Measurements from ENCODE around the gene TGFBR3L. TPM values are rescaled to one million over a fixed set of nuclear protein-coding genes. Genes with fewer than 3 reads are reported as not detected.
A peak's percentile ranks its signal among the peaks of the same experiment; 100 is the strongest.

Gene TGFBR3L
- total RNA-seq, 1 experiment from 2014 or later = 1.9 TPM

DNA sequence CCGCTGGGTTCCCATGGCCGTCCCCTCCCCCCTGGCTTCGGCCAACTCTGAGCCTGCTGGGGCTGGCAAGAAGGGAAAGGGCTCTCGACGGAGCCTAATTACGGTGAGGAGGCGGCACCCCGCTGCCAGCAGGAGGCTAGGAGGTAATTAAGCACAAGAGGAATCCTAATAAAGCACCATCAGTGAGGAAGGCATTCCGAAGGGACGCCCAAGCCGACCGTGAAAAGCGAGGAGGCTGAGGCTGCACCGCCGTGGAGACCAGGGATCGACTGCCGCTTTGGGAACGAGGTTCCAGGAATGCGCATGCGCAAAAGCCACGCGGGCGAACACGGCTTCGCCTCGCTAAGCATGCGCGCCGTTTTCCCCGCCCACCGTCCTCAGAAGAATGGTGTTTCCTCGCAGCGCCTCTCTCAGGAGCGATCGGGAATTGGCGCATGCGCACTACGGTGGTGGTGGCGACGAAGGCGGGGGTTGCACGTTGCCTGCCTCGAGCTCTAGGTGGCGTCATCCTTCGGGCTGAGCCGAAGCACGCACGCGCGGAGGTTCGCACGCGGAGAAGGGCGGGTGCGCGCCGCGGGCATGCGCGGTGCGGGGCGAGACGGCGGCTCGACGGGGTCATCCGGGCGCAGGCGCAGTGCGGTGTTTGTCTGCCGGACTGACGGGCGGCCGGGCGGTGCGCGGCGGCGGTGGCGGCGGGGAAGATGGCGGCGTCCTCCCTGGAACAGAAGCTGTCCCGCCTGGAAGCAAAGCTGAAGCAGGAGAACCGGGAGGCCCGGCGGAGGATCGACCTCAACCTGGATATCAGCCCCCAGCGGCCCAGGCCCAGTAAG is 11.2 kb upstream of the TGFBR3L start, which contains the start of gene MAP2K7:
MAP2K7 (plus strand) TSS at position 634 of the 830 bp plus-strand sequence; CDS start at position 702, 68 bp downstream.
- peak; percentile 98 for DNase-seq (ENCODE audit: low read depth)

DNA sequence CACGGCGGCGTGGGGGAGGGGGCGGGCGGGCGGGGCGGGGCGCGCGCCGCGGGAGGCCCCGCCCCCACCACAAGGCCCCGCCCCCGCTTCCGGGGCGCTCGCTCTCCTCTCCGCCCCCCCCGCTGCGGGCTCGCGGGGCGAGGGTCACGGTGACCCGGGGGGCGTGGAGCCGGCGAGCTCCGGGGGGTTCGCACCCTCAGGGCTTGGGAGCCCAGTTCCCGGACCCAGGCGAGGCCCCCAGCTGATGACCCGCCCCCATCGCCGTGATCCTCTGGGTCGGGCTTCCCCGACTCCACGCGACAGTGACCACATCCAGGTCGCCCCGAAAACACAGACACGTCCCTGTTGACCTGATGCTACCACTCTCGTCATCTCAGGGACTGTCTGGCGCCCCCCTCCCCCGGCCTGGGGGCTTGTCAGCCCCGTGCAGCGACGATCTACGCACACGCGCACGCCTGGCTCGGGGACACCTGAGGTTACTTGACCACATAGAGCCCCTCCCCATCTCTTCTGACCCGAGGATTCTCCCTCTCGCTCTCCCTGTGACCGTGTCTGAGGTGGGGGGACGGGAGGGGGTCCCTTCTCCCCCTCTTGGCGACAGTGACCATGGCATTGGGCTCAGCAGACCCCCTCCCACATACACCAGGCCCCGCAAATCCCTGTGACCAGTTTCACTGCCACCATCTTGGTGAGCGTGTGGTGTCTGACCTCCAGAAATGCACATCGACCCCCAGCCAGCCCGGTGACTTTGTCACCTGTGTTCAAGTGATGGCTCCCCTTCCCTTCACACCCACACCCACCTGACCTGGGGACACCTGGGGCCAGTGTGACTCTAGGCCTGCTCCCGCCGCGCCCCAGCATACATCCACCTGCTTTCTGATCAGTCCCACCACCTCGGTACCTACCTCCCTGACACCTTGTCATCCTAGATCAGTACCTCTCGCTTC is 10.3 kb upstream of the TGFBR3L start:
- DNase-seq (ENCODE audit: low read depth) = no peak

DNA sequence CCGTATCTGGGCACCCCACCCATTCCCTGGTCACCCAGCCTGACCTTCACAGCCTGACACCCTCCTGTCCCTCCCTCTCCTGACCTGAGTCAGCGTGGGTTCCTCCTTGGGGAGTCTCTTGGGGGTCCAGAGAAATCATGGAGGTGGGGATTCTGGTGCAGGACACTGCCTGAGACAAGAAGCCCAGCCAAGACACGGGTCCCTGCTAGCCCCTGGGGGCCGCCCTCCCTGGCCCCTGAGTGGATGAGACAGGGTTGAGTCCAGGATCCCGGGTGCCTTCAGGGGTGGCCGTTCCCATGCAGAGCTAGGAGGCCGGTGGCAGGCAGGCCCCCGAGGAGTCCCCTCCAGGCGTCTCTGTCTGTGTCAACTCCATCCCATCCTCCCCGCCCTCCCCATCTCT is 9.4 kb upstream of the TGFBR3L start:
- no peak for DNase-seq (ENCODE audit: low read depth)

DNA sequence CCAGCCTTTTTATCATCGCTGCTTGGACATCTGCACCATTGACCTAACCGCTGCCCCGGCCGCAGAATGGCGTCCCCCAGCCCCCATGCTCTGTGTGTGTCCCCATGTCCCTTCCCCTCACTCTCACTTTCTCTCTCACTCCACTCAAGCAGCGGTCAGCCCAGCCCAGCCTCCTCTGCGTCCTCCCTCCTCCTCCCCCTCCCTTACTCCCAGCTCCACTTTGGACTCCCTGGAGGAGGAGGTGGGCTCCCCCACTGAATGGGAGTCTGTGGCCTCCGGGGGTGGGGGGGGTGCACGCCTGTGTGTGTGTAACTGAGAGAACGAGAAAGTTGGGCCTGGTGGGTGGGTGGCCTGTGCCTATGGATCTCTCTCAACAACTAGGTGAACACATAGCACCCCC is 8.8 kb upstream of the TGFBR3L start:
- DNase-seq (ENCODE audit: low read depth) = no peak

DNA sequence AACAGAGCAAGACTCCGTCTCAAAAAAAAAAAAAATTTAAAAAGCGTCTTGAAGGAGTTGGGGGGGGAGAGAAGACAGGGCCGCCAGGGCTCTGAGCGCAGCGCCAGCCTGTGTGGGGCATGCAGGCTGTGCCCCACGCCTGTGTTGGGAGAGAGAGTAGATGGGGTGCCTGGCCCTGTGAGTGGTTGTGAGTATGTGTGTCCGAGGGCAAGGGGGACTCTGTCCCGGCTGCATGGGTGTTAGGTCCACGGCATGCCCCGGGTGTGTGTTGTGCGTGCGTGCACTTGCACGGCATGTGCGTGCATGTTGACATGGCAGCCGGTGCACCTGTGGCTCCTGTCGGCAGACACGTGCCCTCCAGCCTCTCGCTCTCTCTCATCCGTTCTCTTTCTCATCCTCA is 7.5 kb upstream of the TGFBR3L start:
- DNase-seq (ENCODE audit: low read depth) = no peak

DNA sequence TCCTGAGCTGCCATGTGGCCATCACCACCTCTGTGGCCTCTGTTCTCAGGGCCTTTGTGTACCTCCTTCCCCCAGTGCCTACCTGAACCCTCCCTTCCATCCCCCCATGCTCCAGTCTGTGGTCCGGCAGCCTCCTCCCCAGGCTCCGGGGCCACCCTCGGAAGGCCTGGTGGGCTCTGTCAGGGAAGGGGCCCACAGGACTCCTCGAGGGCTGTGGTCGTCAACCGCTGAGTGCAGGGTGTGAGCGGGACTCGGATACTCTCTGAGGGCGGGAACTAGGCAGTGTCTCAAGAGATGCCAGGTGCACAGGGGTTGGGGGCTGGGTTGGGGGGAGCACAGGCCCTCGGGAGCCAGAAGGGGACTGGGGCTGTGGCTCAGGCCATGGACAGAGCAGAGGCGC is 7.1 kb upstream of the TGFBR3L start:
- no peak for DNase-seq (ENCODE audit: low read depth)

DNA sequence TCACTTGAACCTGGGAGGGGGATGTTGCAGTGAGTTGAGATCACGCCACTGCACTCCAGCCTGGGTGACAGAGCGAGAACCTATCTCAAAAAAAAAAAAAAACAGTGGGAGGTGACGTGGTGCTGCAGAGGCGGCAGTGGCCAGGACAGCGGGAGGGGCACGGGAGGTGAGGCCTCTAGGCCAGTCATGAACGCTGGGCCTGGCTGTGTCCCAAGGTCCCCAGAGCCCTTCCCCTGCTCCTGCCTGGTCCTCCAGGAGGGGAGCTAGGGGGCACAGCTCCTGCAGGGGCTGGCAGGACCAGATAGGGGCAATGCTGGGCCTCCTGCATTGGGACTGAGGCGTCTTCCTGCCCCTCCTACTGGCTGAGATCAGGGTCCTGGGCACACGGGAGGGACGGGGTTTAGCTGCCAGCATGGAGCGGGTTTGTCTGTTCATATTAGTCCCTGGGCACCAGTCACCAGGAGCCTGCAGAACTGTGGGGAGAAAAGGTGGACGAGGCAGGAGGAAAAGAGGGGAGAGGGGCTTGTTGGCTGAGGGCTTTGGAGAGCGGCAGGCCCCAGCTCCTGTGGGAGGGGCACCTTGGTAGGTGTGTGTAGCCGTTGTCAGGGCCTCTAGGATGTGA is 6.4 kb upstream of the TGFBR3L start:
- no peak for DNase-seq (ENCODE audit: low read depth)

DNA sequence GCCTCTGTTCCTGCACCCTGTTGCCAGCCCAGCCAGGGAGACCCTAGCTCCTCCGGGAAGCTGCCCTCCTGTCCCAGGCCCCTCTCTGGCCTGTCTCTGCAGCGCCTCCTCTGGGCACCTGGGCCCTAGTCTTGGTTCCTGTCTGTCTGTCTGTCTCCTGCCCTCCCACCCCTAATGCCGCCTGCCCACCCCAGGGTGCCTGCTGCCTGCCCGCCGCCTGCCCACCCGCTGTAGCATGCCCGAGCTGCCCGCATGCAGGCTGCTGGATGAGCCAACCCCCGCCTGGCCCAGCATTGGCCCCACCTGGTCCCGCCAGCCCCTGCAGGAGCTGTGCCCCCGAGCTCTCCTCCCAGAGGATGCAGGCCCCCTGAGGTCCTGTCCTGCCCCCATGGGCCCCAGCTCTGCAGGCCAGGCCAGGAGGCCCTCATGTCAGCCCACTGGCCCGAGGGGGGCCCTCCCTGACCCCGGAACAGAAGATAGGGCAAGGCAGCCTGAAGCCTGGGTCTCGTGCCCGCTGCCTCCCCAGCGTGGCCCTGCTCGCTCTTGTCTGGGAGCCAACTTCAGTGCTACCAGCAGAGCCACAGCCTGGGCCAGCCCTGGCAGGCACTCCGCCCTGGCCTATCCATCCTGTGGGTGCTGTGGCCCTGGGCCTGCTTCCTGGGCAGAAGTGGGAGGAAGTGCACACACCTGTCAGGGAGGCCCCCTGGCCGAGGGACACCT is 5.7 kb upstream of the TGFBR3L start:
- no peak for DNase-seq (ENCODE audit: low read depth)

DNA sequence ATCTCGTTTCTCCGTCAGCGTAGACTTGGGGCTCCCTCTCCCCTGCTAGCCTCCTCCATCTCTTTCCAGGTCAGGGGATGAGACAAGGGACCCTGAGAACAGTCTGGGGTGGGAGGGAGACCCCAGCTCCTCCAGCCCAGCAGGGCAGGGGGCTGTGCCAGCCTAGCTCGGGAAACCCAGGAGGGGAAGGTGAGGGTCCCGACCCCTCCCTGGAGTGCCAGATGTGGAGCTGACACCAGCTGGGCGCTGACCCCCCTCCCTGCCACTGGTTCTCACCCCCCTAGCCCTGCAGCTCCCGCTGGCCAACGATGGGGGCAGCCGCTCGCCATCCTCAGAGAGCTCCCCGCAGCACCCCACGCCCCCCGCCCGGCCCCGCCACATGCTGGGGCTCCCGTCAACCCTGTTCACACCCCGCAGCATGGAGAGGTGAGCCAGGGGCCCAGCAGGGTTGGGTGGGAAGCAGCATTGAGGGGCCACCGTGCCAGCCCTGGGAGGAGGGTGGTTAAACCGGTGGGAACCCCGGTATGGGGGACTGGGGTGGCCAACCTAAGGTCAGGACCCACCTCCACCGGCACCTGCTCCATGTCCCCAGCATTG is 5.1 kb upstream of the TGFBR3L start:
- no peak for DNase-seq (ENCODE audit: low read depth)

DNA sequence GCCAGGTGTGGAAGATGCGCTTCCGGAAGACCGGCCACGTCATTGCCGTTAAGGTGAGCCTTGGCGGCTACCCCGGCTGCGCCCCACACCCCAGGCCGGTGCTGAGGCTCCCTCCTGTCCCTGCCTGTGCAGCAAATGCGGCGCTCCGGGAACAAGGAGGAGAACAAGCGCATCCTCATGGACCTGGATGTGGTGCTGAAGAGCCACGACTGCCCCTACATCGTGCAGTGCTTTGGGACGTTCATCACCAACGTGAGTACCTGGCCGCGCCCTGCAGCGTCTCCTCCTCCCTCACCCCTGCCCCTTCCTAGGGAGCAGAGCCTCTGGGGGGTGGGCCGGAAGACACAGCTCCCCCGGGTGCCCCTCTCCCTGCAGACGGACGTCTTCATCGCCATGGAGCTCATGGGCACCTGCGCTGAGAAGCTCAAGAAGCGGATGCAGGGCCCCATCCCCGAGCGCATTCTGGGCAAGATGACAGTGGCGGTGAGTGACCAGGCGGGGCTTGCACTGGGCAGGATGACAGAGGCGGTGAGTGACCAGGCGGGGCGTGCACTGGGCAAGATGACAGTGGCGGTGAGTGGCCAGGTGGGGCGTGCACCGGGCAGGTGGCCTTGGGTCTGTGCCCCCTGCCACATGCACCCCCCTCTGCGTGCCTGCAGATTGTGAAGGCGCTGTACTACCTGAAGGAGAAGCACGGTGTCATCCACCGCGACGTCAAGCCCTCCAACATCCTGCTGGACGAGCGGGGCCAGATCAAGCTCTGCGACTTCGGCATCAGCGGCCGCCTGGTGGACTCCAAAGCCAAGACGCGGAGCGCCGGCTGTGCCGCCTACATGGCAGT is 4.1 kb upstream of the TGFBR3L start:
- DNase-seq (ENCODE audit: low read depth) = no peak

DNA sequence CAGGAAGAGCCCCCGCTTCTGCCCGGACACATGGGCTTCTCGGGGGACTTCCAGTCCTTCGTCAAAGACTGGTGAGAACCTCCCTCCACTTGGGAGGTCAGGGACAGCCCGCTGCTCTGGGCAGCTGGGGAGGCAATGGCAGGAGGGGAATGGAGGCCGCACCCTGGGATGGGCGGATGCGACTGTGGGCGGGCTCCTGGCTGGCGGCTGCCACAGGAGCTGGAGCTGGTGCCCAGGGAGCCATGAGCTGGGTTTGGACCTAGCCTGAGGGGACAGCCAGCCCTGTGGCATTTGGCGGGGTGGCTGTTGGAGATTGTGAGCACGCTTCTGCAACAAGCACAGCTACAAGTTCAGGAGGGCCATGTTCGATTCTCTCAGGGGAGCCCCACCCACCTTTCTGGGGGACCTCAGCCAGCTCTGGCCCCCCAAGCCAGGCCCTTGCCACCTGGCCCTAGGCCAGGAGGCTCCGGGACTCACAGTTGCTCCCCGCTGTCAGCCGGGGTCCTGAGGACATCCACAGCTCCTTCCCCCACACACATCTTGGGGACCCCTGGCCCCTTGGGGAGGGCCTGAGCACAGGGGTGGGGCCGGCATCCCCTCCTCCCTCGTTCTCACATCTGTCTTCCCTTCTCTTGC is 3.0 kb upstream of the TGFBR3L start:
- no peak for DNase-seq (ENCODE audit: low read depth)

DNA sequence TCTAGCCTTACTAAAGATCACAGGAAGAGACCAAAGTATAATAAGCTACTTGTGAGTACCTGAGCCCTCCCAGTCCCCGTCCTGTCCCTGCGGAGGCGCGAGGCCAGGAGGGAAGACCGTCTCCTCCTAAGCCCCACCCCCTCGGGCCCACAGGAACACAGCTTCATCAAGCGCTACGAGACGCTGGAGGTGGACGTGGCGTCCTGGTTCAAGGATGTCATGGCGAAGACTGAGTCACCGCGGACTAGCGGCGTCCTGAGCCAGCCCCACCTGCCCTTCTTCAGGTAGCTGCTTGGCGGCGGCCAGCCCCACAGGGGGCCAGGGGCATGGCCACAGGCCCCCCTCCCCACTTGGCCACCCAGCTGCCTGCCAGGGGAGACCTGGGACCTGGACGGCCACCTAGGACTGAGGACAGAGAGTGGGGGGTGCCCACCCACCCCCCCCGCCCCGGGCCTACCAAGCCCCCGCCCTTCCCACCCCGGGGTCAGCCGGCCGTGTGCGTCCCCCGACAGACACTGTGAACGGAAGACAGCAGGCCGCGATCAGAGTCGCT is 2.4 kb upstream of the TGFBR3L start:
- no peak for DNase-seq (ENCODE audit: low read depth)

DNA sequence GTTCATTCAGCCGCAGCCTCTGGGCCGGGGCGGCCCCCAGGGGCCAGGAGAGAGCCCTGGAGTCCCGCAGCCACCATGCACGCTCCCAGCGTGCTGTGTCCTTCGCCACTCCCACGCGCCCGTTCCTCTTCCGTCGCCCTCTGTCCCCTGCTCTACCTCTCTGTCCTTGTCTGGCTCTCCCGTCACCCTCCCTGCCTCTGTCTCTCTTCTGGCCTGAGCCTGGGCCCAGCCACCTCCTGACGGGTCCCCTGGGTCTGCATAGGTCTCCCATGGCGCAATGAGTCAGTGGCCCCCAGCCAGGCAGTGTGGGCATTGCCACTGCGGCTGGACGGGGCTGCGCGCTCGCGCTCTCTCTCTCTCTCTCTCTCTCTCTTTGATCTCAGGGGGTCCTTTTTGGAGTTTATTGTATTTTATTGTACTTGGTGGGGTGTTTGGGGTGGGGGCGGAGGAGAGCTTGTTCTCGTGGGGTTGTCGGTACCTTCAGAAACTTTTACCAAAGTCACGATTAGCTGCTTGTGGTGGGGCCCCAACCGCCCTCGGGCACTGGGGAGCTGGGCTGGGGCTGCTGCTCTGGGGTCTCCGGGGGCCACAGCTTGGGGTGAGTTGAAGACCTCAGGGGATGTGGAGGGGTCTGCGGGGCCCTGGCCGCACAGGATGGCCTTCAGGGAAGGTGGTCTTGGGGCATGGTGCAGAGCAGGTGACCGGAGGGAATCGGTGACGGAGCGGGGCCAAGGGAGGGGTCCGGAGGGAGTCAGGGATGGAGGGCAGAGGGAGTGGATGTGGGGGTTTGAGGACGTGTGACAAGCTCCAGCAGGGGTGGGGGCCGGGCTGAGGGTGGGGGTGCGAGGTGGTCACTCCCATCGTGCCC is 1.7 kb upstream of the TGFBR3L start:
- no peak for DNase-seq (ENCODE audit: low read depth)

DNA sequence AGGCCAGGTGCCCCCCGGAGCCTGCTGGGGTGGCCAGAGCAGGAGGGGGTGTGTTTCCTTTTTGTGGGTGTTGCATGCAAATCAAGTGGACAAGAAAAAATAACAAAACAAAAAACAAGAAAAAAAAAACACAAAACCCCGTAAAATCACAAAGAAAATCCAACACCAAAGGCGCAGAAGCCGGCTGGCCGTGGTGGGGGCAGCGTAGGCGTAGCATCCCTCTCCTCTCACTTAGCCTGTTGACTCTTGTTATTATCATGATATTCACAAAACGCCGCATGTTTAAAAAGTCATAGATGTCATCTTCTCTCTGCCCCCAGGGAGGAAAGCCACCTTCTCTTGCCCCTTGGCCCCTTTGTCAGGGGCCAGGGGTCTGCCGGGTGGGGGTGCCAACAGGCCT is 978 bp upstream of the TGFBR3L start:
- DNase-seq (ENCODE audit: low read depth) = no peak

DNA sequence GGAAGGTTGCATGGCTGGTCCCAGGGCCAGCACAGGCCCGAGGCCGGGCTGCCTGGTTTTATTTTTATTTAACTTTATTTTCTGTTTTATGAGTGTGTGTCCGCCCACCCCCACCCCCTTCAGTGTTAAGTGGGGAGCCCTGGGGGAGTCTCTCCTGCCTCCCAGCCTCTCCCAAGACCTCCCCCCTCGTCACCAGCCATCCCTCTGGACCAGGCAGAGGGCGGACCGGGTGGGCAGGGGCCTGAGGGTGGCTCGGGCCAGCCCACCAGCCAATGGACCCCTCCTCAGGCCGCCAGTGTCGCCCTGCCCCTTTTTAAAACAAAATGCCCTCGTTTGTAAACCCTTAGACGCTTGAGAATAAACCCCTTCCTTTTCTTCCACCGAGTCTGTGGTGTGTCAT is 531 bp upstream of the TGFBR3L start:
- DNase-seq (ENCODE audit: low read depth) = no peak

DNA sequence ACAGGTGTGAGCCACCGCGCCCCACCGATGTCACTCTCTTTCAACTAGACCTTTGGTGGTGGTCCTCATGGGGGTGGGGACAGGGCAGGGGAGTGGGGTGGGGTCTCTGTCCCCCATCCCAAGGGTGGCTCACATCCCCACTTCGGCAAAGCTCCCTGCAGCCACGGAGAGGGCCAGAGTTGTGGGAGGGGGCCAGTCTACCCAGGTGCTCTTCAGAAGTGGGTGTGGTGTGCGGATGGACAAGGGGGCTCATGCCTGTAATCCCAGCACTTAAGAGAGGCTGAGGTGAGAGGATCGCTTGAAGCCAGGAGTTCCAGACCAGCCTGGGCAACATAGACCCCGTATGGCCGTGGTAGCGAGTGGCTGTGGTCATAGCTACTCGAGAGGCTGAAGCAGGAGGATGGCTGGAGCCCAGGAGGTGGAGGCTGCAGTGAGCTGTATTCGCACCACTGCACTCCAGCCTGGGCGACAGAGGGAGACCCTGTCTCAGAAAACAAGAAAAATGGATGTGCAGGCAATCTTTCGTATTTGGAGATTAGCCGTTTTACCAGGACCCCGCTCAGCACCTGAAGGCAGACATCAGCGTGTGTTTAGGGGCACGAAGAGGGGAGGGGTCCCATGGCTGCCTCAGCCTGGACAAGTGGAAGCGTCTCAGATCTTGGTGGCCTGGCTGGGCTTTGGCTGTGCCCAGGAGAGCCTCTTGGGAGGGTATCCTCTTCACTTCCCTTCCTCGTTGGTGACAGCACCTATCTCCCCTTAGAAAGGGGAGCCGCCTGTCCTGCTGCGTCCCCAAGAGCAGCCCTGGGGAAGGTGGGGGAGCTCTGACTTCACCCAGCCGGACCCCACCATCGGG is 846 bp downstream of the TGFBR3L start:
- DNase-seq (ENCODE audit: low read depth) = no peak
